AG04450 (cell line): ENCODE results near the gene PTGER1. TPM values are rescaled to one million over a fixed set of nuclear protein-coding genes. Genes with fewer than 3 reads are reported as not detected.

ENCODE experiments used
- CTCF ChIA-PET: fragments of 300-600, 350-600 bp; formaldehyde crosslinking; extraction: SDS; loops from one replicate; lab custom pipeline; 2022; ENCODE audit warnings: antibody characterized with exemption, inconsistent platforms; lab: Charles Lee
- POLR2A ChIA-PET: fragments of 350-600 bp; formaldehyde crosslinking; extraction: SDS; loops from one replicate; lab custom pipeline; 2021; ENCODE audit warnings: antibody characterized with exemption, inconsistent platforms; lab: Yijun Ruan, JAX
- DNase-seq: peaks from one replicate; pipeline ENCODE4 v3.0.0-alpha.2; 2011; ENCODE audit warnings: low read depth, low spot score
- H3K27ac ChIP-seq: one replicate; pipeline ENCODE4 v1.5.1; 2012; ENCODE audit warnings: low read depth, low read length, control low read depth
- H3K27me3 ChIP-seq: one replicate; pipeline ENCODE4 v1.6.0; 2012; ENCODE audit warnings: low read length; ENCODE audit not compliant: control insufficient read depth, insufficient read depth
- H3K4me3 ChIP-seq: 2 replicates; pipeline ENCODE4 v1.5.1; 2011; ENCODE audit warnings: mild to moderate bottlenecking, low read depth, low read length, control low read depth
- H3K9me3 ChIP-seq: 2 replicates; pipeline ENCODE4 v1.5.1; 2012; ENCODE audit warnings: low read length; ENCODE audit not compliant: control insufficient read depth, insufficient read depth
- polyA plus RNA-seq: library from polyadenylated mRNA; depleted of rRNA; stranded (reverse); fragments of >200 nt; gene quantifications from 2 replicates; pipeline ENCODE4 v1.2.3, GENCODE V29; 2011
- TF ChIP-seq, protein P1 (sequence below): IDR thresholded peaks from 2 replicates; pipeline ENCODE4 v1.5.1; 2011; ENCODE audit warnings: low read depth, low read length, control low read depth, inconsistent platforms

Gene PTGER1
- polyA plus RNA-seq, 1 experiment = 0.72 TPM

DNA sequence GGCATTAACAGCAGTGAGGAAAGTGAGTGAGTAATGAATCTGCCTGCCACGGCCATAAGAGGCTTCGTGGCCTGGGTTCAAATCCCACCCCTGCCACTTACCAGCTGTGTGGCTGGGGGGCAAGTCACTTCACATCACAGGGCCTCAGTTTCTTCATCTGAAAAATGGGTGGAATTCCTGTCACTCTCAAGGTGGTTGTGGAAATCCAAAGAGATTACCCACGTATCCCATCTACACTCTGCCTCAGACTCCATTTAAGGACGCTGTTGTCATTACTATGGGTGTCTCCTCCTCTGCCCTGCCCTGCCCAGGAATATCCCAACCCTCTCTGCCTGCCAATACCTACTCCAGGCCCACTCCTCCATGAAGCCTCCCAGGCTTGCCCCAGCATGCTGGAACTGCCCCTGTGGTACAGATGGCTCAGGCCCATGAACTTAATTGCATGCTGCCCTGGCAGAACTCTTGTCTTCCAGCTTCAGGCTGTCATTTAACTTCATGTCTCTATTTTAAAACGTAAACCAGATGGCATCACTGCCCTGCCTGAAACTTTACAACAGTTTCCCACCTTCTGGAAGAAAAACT lies 17.7 kb upstream of the PTGER1 start:
- H3K4me3 ChIP-seq = no peak overlapping the region
- CTCF ChIA-PET = interaction anchor here (1.1 to 1.3 kb wide), 2 partner anchors 12 to 356 kb away, joined by 4 to 5 read pairs; partner anchors contain the start of gene ASF1B
- no peak for DNase-seq
- no peaks in the 10 kb centered on the region for H3K27me3 ChIP-seq
- POLR2A ChIA-PET = no interaction called here
- TF ChIP-seq, protein P1, sequence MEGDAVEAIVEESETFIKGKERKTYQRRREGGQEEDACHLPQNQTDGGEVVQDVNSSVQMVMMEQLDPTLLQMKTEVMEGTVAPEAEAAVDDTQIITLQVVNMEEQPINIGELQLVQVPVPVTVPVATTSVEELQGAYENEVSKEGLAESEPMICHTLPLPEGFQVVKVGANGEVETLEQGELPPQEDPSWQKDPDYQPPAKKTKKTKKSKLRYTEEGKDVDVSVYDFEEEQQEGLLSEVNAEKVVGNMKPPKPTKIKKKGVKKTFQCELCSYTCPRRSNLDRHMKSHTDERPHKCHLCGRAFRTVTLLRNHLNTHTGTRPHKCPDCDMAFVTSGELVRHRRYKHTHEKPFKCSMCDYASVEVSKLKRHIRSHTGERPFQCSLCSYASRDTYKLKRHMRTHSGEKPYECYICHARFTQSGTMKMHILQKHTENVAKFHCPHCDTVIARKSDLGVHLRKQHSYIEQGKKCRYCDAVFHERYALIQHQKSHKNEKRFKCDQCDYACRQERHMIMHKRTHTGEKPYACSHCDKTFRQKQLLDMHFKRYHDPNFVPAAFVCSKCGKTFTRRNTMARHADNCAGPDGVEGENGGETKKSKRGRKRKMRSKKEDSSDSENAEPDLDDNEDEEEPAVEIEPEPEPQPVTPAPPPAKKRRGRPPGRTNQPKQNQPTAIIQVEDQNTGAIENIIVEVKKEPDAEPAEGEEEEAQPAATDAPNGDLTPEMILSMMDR = no peak
- H3K27ac ChIP-seq = no peak overlapping the region
- H3K9me3 ChIP-seq = no peaks in the 10 kb centered on the region

DNA sequence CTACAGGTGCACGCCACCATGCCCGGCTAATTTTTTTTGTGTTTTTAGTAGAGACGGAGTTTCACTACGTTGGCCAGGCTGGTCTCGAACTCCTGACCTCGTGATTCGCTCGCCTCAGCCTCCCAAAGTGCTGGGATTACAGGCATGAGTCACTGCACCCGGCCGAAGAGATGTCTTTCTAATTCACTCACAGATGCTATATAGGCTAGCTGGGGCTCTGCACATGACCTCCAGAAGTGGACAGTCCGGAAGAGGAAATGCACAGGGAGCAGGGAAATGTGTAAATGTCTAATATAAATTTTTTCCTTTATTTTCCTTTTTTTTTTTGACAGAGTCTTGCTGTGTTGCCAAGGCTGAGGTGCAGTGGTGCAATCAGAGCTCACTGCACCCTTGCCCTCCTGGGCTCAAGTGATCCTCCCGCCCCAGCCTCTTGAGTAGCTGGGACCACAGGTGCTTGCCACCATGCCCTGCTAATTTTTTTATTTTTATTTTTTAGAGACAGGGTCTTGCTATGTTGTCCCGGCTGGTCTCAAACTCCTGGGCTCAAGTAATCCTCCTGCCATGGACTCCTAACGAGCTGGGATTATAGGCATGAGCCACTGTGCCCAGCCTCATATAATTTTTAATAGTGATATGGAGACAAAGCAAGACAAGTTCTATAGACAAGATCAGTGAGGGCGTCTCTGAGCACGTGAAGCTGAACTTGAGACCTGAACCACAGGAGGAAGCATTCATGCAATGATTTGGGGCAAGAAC lies 12.4 kb upstream of the PTGER1 start:
- TF ChIP-seq, protein P1 = no peak
- Histone ChIP-seq H3K4me3 (no peak overlapping the region), H3K27me3 (no peaks in the 10 kb centered on the region), H3K9me3 (no peaks in the 10 kb centered on the region; the same call in 1 of the 2 replicates), H3K27ac (no peak overlapping the region)
- no peak for DNase-seq
- POLR2A ChIA-PET = interaction anchor here (0.7 kb wide), 1 partner anchor 20 kb away, joined by 5 read pairs; no protein-coding TSS in a partner anchor
- CTCF ChIA-PET = interaction anchor here (1.3 to 4.0 kb wide), 2 partner anchors 8 to 351 kb away, joined by 4 to 32 read pairs; partner anchors contain the start of gene ASF1B

DNA sequence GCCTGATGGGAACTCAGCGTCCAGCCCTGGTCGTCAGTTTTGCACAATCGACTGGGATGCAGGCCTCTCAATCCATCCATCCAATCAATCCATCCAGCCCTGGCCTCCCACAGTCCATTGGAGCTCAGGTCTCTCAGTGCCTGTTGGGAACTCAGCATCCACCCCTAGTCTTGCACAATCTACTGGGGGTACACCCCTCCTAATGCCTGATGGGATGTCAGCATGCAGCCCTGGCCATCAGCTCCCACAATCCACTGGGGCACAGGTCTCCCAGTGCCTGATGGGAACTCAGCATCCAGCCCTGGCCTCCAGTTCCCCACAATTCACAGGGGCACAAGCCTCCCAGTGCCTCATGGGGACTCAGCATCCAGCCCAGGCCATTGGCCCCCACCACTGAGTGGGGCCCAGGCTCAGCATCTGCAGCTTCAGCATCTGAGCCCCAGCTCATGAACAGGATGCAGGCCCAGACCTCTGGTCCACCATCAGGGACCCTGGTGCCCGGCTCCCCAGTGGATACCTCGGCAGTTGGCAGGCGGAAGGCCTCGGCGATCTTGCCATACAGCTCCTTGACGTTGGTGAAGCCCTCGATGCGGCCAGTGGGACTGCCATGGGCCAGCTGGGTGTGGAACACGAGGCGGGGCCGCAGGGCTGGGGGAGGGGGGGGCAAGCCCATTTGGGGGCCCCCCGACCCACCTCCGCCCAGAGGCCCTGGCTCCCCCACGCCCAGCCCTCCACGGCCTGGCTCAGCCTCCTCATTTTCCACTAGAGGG lies 7.2 kb upstream of the PTGER1 start:
- no peak for DNase-seq
- ChIA-PET POLR2A (no interaction called here), CTCF (interaction anchor here (3.7 kb wide), 1 partner anchor 10 kb away, joined by 22 read pairs; no protein-coding TSS in a partner anchor)

DNA sequence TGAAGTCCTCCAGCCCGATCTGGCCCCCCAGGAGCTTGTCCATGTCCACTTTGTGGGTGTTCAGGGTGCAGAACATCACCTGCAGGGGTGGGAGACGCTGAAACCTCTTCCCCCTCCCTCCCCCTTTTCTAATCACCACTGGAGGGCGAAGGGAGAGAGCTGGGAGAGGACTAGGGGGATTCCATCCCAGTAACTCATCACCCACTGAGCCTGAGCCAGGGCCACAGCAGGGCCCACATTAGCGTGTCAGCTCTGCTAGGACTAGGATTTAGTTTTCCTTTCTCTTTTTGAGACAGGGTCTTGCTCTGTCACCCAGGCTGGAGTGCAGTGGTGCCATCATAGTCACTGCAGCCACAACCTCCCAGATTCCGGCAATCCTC lies 5.5 kb upstream of the PTGER1 start:
- POLR2A ChIA-PET = interaction anchor here (0.5 to 1.3 kb wide), 4 partner anchors 14 to 38 kb away, joined by 3 to 4 read pairs (median 4); partner anchors contain the start of genes DNAJB1 and GIPC1
- TF ChIP-seq, protein P1 = peak; percentile 28; the same call in 1 of the 2 replicates
- CTCF ChIA-PET = interaction anchor here (0.6 to 3.7 kb wide), 21 partner anchors 8 to 618 kb away, joined by 3 to 32 read pairs (median 6); partner anchors contain the start of genes ASF1B, GIPC1 and PKN1
- peak overlapping the region; percentile 61 for H3K27ac ChIP-seq
- H3K27me3 ChIP-seq = no peaks in the 10 kb centered on the region
- no peaks in the 10 kb centered on the region; the same call in 1 of the 2 replicates for H3K9me3 ChIP-seq
- no peak overlapping the region for H3K4me3 ChIP-seq
- peak; percentile 29 for DNase-seq

More for the DNA sequence above, 7.2 kb upstream of the PTGER1 start:
- Histone ChIP-seq H3K9me3 (no peaks in the 10 kb centered on the region; the same call in 1 of the 2 replicates), H3K27me3 (no peaks in the 10 kb centered on the region), H3K27ac (no peak overlapping the region), H3K4me3 (no peak overlapping the region)
- TF ChIP-seq, protein P1 = no peak
